Frontal cortex (tissue), 4 donors: ENCODE data around the gene PERCC1. TPM values are rescaled to one million over a fixed set of nuclear protein-coding genes. Genes with fewer than 3 reads are reported as not detected.

Experiments used
- DNase-seq, 2 donors: peaks; one replicate each; pipeline ENCODE4 v3.0.0; 2012; ENCODE audit warnings: low spot score in 2 of 2
- FAIRE-seq: peaks from 2 replicates; lab custom pipeline; 2012; peaks lifted over from hg19 to GRCh38; lab: Jason Lieb, UNC
- total RNA-seq: library from RNA; depleted of rRNA; stranded (reverse); fragments of >200 nt; gene quantifications from one replicate; pipeline ENCODE4 v1.2.3, GENCODE V29; 2014
- donor health status: control.
- donor health status: control.
- donor health status: control.

Gene PERCC1
- total RNA-seq, result not detected

- DNase-seq (no peak), FAIRE-seq (no peak)
Measured at GRCh38 chr16:1430759-1431496, at the start of gene PERCC1. PERCC1 (plus strand) TSS chr16:1431078; CDS start chr16:1432594, 1,516 bp downstream.

DNA sequence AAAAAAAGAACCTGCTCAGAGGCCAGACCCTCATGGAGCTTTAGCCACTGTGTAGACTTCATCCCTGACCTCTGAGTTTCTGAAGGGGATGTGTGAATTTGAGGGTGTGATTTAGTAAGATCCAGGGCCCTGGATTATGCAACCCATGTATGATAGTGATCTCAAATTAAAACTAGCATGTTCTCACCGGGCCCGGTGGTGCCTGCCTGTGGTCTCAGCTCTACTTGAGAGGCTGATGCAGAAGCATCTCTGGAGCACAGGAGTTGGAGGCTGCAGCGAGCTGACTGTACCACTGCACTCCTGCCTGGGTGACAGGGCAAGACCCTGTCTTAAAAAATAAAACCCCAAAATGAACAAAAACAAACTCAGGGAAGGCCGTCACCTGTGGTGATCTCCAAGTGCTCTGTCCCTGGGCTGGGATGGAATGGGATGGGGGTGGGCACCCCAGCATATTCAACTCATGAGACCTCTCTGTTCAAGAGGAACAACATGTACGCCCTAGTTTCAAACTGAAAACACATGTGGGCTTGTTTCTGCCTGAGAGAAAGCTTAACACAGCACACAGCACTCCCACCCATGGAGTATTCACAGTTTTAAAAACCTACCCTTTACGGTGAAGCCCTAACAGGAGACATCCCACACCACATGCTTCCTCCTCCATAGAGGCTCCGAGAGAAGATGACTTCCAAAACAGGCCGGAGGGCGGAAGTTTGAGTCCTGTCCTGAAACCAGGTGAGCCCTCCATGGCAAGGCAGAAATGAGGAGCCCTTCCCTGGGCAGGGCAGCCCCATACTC, 49.1 kb upstream of the PERCC1 start:
- DNase-seq (no peak), FAIRE-seq (no peak)

DNA sequence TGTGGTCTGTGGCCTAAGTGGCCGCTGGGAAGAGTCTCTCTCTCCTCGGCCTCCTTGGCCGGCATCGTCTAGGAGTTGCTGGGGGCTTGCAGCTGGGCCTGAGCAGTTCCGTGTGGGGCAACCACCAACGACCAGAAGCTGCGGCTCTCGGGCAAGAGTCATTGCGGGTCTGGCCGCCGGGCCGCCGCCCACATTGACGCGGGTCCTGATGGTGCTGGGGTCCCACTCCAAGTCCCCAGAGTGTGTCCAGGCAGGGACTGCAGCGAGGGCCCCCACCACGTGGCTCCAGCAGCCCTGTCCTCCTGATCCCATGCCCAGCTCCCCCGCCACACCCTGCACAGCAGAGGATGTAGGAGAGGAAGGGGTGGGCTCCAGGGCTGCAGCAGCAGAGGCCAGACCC, 47.3 kb upstream of the PERCC1 start:
- FAIRE-seq (no peak), DNase-seq (no peak)

GRCh38 chr16:1385232-1385631, 45.6 kb upstream of the PERCC1 start:
- DNase-seq, result no peak
- no peak for FAIRE-seq

- no peak for FAIRE-seq
- no peak for DNase-seq
Measured at GRCh38 chr16:1387331-1387730, 43.5 kb upstream of the PERCC1 start.

- DNase-seq, result no peak
- FAIRE-seq, result no peak
Measured at GRCh38 chr16:1389762-1390161, 41.1 kb upstream of the PERCC1 start.

DNA sequence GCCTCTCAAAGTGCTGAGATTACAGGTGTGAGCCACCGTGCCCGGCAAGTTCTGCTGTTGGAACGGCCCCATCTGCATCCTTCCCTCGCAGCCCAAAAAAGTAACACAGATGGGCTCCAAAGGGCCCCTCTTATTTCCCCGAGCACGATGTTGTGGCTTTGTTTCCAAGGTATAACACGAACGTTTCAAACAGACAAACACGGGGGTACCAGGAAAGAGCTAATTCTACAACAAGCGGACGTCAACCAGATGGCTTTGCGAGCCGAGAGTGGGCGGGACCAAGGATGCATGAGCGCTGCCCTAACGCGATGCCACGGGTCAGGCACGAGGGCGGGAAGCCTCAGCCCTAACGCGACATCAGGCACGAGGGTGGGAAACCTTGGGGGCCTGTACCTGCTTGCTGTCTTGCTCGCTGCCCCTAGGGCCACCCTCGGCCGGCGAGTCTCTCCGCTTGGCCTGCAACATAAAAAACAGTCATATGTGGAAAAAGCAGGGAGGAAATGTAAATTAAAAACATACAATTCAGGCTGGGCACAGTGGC, 40.6 kb upstream of the PERCC1 start:
- FAIRE-seq, result no peak
- no peak for DNase-seq

- no peak for FAIRE-seq
- DNase-seq, result no peak
Measured at GRCh38 chr16:1392826-1393225, 38.1 kb upstream of the PERCC1 start.

DNA sequence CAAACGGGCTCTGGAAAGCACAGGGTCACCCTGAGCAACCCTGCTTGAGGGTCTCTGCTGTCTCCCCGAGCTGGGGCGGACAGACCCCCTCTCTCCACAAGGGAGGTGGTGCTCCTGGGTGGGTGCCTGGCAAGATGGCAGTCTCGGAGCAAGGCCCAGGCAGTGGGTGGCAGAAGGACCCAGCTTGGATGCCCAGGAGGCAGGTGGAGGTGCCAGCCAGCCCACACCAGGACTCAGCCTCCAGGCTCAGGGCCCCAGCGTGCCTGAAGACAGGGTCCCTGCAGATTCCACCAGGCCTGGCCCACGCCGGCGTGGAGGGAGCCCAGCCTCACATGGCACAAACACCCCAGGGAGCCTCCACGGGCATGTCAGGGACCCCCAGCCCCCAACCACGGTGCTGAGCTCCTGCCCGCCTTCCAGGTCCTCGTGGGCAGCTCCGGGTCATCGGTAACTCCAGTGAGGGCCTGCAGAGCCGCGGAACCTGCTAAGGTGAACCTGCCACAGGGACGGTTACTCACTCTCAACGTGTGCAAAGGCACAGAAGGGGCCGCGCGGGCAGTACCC, 37.2 kb upstream of the PERCC1 start:
- DNase-seq, result no peak
- no peak for FAIRE-seq

DNA sequence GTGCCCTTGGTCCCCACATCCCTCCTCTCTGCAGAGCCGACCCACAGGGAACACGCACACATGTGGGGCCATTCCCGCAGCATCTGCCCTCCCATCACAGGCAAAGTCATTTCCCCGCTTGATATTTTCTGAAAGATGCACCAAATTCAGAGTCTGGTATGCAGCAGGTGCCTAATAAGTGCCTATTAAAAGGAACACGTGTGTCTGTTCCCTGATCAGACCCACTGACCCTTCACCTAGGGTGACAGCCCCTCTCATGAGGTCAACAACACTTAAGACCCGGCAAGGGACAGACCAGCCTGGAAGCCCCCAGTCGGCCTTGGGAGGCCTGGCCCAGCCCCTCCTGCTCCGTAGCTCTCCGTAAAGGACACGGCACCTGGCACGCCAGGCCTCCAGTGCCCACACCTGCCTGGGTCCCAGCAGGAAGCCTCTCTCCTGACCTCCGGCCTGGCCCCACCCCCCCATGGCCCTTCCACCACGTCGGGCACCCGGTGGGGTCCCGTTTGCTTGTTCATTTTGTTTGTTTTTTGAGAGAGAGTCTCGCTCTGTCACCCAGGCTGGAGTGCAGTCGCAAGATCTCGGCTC, 36.4 kb upstream of the PERCC1 start:
- DNase-seq (no peak), FAIRE-seq (no peak)

DNA sequence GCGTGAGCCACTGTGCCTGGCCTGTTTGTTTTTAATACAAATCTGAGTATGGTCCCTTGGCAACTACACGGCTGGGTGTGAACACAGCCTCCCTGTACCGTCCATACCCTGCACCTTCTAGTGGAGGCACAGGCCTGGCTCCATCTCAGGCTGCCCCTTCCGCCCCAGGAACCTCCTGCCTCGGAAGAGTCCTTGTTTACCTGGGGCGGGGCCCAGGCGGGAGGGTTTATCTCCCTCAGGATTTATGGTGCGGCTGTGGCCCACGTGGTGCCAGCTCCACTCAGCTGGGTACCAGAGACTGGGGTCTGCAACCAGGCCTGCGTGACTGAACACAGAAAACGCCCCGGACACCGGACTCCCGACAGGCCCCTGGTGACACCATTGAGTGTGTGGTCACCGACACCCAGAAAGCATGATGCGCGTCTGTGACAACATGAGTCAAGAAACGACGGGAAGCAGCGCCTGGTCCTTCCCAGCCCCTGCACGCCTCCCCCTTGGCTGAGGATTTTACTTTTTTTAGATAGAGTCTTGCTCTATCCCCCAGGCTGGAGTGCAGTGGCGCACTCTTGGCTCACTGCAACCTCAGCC, 35.3 kb upstream of the PERCC1 start:
- FAIRE-seq, result no peak
- no peak for DNase-seq

- FAIRE-seq (no peak), DNase-seq (no peak)
Measured at GRCh38 chr16:1397779-1398178, 33.1 kb upstream of the PERCC1 start.

DNA sequence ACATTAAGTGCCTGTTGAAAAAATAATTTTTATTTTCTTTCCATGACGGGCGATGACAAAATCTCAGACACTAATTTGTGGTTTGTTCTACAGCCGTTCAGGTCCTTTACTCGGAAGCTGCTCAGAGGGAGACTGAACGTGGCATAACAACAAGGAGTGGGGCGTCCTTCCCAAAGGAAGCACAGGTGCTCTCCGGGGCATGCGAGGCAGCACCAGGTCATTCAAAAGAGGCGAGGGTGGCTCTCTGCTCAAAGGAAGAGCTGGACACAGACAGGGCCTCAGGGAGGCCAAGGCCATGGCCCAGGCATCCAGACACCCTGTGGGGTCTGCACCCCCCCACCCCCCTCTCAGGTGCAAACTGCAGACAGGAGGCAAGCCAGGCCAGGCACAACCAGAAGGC, 32.5 kb upstream of the PERCC1 start:
- DNase-seq (no peak), FAIRE-seq (no peak)

DNA sequence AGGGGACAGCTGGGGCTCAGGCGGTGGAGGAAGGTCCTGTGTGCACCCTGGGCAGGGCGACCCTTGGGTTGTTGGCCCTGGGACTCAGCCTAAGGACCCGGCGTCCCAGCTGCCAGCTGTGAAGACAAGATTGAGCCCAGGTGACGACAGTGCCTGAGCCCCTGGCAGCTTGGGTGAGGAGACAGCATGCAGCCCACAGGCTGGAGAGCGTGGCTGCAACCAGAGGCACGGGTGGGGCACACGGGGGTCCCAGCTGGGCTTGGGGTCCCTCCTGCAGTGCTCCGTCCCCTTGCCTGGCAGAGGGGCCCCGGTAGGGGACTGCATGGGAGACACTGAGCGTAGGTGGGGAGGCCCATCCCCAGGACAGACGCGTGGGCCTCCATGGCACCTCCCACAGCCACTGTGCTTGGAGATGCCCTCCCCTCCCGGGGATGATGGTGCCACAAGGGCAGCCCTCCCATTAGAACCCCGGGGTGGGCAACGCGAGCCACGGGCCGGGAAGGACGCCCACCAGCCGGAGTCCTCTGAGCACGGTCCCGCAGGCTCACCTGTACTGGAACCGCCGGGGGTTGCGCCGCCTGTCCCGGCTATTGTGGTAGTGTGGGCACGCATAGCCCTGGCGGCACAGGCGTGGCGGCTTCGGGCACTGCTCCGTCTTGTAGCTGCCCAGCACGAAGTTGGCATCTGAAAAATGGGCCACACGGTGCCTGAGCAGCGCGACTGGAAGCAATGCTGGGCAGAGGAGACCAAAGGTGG, 31.9 kb upstream of the PERCC1 start:
- DNase-seq, result no peak
- no peak for FAIRE-seq

- FAIRE-seq (no peak), DNase-seq (no peak)
Measured at GRCh38 chr16:1401061-1401757, 29.7 kb upstream of the PERCC1 start.

GRCh38 chr16:1401758-1402154, 29.1 kb upstream of the PERCC1 start:
- DNase-seq, result no peak

GRCh38 chr16:1403036-1403435, 27.8 kb upstream of the PERCC1 start:
- FAIRE-seq, result no peak
- DNase-seq, result no peak

More at GRCh38 chr16:1401758-1402154, 29.1 kb upstream of the PERCC1 start:
- no peak for FAIRE-seq

- DNase-seq (no peak), FAIRE-seq (no peak)
Measured at GRCh38 chr16:1403733-1404132, 27.1 kb upstream of the PERCC1 start.

DNA sequence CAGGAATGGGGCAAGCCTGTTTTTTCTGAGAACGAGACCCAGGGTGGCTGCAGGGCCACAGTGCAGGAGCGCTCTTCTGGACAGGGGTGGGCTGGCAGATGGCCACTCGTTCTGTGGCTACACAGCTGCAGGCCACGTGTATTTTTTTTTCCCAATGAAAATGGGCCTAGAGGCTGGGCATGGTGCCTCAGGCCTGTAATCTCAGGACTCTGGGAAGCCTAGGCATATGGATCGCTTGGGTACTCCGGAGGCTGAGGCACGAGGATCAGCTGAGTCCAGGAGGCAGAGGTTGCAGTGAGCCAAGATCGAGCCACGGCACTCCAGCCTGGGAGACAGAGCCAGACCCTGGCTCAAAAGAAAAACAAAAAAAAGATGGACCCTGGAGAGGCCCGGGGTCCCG, 23.1 kb upstream of the PERCC1 start:
- FAIRE-seq (no peak), DNase-seq (no peak)
